C4-2B (cell line): ENCODE results near the gene OTOP1.
A peak's percentile ranks its signal among the peaks of the same experiment; 100 is the strongest.
"Not testable (repeated sequence)": the region's sequence is repeated elsewhere in the genome, so short reads cannot be mapped to it uniquely, and the experiment has no call there.

Experiments
- H3K27ac ChIP-seq: fragments of 450-650 bp; 2 replicates; pipeline ENCODE4 v1.5.1; 2017
- CTCF ChIP-seq: fragments of 450-650 bp; conservative IDR thresholded peaks from 2 replicates; pipeline ENCODE4 v1.5.1; 2017; ENCODE audit warnings: mild to moderate bottlenecking
- ZFX ChIP-seq: fragments of 450-650 bp; IDR thresholded peaks from 2 replicates; pipeline ENCODE4 v1.6.1; 2017

OTOP1 gene

DNA sequence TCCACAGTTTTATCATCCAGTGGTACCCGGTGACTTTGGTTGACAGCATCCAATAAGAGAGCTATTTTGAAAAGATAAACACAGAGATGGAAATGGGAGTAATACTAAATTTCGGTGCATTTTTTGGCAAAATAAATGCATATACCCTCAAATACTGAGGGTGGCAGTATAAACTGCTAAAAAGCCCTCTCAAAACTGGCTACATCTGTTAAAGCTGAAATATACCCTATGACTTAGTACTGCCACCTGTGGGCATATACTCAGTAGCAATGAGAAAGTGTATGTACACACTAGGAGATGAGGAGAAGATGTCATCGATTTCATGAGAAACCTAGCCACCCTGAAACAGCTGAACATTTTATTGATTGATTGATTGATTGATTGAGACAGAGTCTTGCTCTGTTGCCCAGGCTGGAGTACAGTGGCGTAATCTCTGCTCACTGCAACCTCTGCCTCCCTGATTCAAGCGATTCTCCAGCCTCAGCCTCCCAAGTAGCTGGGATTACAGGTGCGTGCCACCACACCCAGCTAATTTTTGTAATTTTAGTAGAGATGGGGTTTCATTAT, 33.5 kb upstream of the OTOP1 start:
- TF ChIP-seq ZFX: no peak
- peak; percentile 36 for TF ChIP-seq CTCF
- H3K27ac ChIP-seq: no peak overlapping the region

DNA sequence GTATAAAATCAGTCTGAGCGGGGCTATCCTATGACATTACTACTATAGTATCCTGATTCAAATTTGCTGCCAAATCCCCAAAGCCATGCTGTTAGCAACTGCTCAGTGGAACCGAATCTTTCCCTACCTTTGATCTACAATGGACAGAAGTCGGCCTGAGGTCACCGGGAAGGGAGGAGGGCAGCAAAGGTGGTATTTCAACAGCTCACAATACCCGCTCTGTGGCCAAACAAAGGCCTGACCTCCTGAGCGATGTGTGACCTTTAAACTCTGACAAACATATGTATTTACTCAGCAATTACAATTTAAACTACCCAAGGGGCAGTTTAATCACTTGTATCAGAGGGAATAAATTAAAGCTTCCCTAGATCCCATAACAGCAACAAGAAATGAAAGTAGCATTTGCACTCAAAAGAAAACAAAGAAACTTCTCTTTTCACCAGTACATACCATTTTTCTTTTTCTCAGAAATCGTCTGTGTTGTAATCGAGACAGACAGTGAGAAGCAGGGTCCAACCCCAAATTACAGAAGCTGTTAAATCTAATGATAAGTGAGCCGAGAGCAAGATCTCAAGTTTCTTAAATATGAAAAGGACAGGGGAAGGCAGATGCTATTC, 32.9 kb upstream of the OTOP1 start:
- no peak overlapping the region for H3K27ac ChIP-seq
- TF ChIP-seq ZFX (no peak), CTCF (no peak)

DNA sequence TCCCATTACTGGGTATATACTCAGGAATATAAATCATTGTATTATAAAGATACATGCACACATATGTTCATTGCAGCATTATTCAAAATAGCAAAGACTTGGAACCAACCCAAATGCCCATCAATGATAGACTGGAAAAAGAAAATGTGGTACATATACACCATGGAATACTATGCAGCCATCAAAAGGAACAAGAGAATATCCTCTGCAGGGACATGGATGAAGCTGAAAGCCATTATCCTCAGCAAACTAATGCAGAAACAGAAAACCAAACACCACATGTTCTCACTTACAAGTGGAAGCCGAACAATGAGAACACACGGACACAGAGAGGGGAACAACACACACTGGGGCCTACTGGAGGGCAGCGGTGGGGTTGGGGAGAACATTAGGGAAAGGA, 31.0 kb upstream of the OTOP1 start:
- H3K27ac ChIP-seq: not testable (repeated sequence)

- no peak overlapping the region for H3K27ac ChIP-seq
- TF ChIP-seq ZFX (no peak), CTCF (no peak)
These were observed 30.1 kb upstream of the OTOP1 start for GRCh38 chr4:4256799-4257198.

- TF ChIP-seq ZFX (no peak), CTCF (no peak)
- H3K27ac ChIP-seq: no peak overlapping the region
These were observed 27.9 kb upstream of the OTOP1 start for GRCh38 chr4:4254666-4255065.

DNA sequence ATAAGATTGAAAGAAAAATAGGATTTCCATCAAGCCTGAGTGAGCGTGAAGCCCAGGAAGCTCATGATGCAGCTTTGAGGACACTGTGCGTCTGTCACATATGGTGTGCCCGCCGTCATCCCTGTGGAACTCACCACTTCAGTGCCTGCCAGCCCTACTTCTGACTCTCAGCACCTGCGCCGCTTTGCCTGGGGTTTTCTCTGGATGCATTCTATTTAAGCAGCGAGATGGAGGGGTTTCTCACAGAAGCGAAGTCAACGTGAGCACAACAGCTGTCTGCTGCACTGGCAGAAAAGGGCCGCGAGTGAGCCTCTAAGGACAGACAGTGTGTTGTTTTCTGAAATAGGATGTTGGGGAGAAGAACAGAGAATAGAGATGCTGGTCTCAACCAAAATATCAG, 27.5 kb upstream of the OTOP1 start:
- no peak for TF ChIP-seq CTCF
- no peak for TF ChIP-seq ZFX
- H3K27ac ChIP-seq: no peak overlapping the region

- TF ChIP-seq CTCF (no peak), ZFX (no peak)
- H3K27ac ChIP-seq: no peak overlapping the region
These were observed 23.1 kb upstream of the OTOP1 start for GRCh38 chr4:4249866-4250265.

DNA sequence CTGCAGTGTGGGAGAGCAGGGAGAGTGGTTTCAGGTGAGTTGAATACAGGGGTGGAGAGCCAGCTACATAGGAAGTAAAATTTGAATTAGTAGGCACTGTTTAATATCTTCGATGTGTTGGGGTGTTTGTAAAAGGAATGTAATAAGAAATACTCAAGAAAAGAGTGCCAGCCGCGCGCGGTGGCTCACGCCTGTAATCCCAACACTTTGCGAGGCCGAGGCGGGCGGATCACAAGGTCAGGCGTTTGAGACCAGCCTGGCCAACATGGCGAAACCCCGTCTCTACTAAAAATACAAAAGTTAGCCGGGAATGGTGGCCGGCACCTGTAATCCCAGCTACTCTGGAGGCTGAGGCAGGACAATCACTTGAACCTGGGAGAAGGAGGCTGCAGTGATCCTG, 22.6 kb upstream of the OTOP1 start:
- H3K27ac ChIP-seq: not testable (repeated sequence)

- H3K27ac ChIP-seq: peak overlapping the region; percentile 95
- TF ChIP-seq ZFX: no peak
- no peak for TF ChIP-seq CTCF
These were observed 22.1 kb upstream of the OTOP1 start for GRCh38 chr4:4248885-4249203.
